DMS53 treated with DMSO at 0.1 percent for 48 hours (cell line): ENCODE data around the gene CFAP61.

ENCODE experiments used
- DNase-seq: peaks from one replicate; lab custom pipeline; 2025; ENCODE audit not compliant: unreplicated experiment; lab: John Stamatoyannopoulos, UW

Gene CFAP61

DNA sequence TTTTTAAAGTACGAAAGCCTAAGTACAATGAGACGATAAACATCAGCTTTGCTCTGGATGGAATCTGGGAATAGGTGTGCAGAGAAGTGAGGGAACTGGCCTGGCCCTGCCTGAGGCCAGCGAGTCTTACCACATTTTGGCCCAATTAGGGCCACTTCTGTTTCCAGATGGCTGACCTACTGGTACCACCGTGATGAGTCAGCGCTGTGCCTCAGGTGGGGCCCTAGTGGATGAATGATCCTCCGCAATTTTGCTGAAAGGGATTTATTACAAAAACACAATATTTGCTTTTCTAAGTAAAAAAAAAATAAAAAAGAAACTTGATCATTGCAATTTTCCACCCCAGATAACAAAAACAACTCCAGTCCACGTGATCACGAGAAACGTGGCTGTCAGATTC is 338.1 kb downstream of the CFAP61 start:
- DNase-seq = no peak

DNA sequence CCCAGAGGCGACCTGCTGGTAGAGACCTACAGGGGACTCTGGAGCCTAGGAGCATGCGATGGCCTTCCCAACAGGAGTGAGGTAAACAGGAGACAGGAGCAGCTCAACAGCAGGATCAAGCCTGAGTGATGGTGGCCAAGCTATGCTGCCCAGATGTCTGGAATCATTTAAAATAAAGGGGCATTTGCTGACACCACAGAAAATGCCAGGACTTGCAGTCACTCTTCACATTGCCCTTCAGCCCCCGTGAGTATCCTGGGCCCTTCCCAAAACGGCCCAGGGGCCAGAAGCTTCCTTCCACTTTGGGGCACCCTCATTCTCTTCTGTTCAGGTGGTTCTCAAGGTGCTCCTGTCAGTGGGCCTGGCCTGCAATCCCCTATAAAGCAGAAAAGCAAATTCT is 338.8 kb downstream of the CFAP61 start:
- no peak for DNase-seq

DNA sequence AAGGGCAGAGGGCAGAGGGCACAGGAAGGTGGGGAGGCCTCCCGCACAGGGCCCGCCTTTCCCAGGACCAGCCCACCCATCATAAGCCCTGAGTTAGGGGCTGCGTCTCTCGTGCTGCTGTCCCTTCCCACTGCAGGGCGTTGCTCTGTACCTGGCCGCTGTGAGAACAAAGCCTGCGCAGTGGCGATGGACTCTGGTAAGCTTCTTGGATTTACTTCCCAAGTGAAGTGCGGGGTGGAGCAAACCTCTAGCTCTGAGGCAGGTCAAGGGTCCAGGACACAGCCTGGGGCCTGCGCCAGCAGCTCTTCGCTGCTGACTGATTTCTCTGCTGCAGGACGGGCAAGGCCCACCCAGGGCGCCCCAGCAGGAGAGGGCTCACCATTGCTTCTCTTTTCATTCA is 339.4 kb downstream of the CFAP61 start:
- no peak for DNase-seq

DNA sequence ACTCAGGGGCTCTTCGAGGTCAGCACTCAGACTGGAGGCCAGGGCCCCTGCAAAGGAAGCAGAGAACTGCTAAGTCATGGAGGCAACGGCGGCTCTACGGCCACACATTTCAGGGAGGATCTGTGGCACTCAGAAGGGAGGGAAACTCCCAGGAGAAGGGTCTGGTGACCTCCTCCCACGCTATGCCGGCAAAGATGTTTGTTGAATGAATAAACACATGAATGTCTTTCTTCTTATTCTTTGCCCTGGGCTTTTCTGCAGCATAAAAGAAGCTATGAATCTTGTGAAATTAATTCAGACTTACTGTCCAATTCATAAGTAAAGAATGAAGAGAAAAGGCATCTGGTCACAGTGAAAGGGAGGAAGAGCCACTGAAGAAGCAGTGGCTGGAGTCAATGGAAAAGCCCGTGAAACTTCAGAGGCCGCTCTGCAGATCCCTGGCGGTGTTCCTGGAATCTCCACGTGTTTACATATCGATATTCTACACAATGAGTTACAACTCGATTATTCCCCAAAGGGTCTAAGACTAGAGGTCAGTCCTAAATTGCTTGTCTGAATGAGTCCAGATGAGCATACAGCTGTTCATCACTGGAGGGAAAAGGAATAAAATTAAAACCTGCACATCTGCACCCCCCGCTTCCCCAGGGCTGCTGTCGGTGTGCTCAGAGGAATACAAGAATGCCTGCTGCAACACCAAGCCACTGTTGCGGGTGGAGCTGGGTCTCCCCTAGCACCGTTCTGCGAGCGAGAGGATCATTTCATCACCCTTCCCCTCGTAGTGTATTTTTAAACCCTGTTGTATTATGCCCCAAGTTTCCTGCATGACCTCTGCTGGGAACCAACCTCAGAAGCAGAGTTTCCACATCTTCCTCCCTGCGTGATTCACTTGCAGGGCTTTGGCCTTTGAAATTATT is 341.1 kb downstream of the CFAP61 start:
- no peak for DNase-seq

DNA sequence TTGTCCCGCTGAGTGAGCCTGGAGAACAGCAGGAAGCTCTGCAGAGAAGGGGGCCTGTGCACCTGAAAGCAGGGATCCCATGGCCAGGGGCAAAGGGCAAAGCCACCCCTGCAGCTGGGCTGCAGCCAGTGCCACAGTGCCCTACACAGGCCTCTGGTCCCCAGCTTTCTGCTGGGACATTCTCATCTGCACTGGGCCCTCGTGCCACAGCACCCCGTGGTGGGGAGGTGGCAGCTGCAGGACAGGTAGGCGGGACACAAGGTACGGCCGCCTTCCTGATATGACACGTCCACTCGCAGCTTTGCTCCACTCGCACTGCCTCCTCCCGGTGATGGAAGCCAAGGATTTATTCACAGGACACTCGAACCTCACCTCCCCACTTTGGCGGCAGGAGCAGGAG is 342.8 kb downstream of the CFAP61 start:
- DNase-seq = no peak

DNA sequence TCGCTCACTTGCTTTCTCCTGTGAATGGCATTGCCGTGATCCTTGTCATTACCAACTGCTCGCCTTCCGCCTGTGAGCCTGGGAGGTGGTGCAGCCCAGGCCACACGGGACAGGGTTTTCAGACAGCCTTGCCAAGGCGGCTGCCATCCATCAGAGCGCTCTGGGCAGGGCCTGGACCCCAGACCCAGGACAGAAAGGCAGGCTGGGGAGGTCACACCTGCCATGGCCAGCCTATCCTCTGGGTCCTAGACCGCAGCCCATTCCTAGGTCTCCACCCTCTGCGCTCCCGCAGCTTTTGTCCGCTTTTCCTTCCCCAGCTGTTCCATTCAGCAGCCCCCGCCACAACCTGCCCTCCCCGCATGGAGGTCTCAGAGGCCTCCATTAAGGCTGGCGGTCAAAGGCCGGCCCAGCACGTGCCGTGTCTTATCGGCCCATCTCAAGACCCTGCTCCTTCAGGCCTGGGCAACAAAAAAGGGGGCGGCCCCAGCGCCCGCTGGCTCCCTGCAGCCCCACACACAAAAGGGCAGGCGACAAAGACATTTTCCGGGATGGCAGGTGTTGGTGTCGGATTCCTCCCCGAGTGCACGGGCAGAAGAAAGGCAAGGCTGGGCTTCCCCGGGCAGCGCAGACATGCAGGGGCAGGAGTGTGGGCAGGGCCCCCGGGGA is 343.7 kb downstream of the CFAP61 start:
- DNase-seq = no peak

DNA sequence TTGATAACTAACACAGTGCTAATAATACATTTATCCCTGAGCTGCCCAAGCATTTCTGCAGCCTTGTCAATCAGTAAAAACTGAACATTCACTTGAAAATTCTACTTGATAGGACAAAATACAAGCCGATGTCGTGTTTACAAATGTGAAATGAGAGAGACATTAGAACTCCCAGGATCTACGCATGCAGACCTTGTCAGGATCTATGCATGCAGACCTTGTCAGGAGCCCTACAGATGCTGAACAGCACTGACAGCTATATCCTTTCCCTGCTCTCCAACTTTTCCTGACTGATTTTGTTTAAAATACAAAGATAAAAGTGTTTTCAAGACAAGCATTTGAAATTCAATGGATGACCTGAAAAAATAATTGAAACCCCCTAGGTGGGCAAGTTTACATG is 344.5 kb downstream of the CFAP61 start:
- DNase-seq = no peak

DNA sequence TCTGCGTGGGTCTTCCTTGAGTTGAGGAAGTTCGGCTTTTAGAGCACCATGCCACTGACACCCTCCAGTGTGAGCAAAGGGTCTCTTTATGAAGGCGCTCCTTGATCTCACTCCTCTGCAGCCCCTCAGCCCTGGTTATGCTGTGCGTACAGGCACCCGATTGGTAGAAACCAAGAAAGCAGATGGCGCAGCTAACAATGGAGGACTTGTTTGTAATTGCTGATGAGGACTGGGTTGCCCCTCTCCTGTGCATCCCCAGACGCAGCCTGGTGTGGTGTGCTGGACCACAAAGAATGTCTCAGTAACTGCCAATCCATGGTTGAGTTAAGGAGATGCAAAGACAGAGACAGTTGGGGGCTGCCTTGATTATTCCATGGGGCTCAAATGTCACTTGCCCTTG is 345.8 kb downstream of the CFAP61 start:
- DNase-seq = no peak

DNA sequence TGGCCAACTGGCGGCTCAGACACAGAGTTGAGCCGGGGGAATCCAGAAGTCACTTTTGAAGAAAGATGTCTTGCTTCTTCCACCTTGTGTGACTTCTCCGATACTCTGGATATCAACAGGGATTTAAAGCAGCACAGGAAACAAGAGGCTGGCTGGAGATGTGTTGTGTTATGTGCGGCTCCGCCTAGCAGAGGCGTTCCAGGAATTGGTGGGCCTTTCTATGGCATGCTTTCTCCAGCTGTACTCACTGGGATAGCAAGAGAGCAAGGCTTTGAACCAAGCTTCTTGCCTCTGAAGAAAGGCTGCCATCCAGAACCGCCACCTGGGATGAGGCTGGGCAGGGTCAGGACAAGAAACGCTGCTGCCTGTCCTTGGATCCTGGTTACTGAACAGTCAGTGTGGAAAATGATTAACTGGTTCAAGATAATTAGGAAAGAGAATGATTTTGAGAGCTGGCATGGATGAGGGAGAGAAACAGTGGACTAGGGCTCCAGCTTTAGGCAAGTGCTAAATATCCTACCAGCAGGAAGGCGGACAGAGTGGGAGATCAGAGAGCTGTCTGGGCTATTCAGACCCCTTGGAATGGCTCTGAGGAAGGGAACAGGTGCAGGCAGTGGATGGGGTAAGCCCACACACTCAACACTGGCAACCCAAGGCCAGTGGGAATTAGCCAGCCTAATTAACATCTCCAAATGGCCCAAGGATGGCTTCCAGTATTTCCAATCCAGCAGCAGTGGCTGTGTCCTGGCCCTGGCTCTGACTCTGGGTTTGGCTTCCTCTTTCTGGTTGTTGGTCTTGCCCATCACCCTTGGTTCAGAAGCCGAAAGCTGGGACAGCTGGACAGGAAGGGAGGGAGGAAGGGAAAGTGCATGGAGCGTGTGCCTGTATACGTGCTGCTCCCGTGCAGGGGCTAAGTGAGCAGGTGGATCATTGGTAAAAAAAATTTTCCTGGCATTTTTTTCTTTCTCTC is 347.5 kb downstream of the CFAP61 start:
- DNase-seq = no peak

DNA sequence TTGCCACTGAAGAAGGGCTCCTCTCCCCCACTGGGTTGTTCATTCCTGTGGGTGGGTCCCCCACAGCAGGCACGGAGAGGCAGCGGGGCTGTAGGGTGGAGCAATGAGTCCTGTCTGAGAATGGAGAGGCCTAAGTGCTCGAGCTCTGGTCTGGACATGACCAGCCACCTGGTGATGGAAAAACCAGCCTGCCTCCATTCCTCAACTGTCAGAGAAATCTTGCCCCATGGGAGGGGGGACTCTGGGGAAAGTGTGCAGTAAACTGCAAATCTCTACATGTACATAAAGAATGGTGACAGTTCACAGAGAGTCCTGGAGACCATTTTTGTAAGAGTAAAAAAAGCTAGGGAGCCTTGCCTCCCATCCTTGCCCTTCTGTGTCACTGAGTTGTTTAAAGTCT is 349.7 kb downstream of the CFAP61 start:
- DNase-seq = no peak

DNA sequence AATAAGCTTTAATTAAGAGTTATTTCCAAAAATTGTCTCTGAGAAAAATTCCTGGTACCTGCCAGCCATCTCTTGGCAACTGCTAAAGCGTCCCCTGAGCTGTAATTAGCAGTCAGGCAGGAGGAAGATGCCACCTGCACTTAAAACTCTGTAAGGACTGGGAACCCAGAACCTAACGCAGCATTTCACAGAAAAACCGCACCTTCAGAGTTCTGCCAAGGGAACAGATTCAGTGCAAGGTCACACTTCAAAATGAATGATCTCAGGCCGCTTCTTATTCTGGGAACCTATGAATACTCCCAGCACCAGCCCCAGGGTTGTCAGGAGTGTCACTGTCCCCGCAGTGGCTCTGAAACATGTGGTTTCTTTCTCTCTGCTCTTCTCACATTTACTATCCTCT is 352.3 kb downstream of the CFAP61 start:
- DNase-seq = no peak

DNA sequence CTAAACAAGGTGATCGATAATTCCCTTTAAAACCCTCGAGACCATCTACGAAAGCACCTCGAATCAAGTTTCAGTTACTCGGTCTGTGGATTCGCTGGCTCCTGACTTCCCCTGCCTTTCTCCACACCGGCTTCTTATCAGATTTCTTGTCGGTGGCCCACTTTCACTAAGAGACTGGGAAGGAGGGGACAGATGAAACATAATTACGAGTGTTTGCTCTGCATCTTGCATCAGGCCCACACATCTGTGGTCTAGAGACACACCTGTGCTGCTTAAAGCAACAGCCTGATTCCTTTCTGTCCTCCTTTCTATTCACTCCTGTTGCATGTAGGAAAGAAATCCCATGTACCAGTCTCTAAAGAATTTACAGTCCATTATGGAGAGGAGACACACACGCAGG is 353.3 kb downstream of the CFAP61 start:
- no peak for DNase-seq

DNA sequence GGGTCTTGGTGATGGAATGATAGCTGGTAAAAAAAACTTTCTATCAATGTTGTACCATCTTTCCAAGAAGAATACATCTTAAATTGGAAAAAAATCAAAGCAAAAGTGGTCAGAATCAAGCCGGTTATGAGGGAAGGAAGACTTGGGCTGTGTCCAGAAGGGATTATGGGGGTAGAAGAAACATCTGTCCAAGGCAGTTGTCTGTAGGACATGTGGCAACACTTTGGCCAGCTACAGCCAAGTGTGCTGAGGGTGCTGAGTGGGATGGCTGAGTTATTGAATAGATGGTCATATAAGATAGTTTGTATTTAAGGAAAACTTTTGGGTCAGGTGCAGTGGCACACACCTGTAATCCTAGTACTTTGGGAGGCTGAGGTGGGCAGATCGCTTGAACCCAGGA is 354.0 kb downstream of the CFAP61 start:
- no peak for DNase-seq

DNA sequence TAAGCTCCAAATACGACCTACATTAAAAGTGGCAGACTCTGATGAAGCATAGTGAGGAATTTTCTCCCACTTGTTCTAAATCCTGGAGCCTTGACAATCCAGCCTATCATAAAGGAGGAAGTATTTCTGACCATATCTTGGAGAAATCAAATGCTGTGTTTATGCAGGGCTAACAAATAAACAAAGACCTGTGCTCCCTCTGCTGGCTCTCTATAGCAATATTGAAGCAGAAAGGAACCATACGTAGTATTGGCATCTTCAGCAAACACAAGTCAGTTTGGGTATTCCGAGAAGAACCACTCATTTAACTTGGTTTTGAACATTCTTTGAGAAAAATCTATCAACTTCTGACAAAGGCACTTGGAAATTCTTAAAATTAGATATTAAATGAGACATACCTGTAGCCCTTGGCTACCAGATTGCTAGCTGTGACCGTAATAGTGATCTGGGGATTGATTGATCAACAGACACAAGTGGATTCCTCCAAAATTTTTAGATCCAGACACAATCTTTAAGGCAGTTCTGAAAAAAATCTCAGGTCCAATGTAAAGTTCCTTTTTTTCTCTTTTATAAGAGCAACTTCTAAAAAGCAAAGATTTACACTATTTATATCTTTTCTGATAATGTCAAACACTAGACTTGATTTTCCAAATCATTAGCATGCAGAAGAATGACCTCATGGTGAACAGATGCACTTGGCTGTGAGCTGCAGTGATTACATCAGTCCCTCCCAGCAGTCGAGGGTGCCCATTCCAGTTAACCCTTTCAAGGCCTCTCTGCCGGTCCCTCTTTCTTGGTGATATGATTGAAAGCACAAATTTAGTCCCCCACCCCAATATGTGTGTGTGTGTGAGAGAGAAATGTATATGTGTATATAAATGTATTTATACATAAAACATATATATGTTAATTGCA is 355.8 kb downstream of the CFAP61 start:
- peak; percentile 28 for DNase-seq

DNA sequence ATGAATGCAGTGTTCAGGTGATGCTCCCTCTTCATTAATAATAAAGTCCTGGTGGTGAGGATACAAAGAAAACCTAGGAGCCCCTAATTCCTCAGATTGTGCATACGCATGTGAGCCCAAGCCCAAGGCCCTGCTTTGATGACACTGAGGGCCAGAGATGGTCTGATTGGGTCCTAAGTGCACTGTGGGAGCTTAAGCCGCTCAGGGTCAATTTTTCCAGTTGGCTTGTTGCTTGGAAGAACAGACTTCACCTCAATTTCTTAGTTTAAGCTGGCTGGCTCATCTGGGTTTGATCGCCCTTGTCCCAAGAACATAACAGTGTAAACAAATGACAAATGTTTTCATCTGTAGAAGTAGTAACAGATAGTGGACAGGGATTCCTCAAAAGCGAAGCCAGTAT is 357.0 kb downstream of the CFAP61 start:
- DNase-seq = no peak
